C4-2B (cell line): ENCODE data around the gene FAM89A.

Source experiments
- ZFX ChIP-seq: fragments of 450-650 bp; IDR thresholded peaks from 2 replicates; pipeline ENCODE4 v1.6.1; 2017
- TF ChIP-seq, protein P1 (sequence below): fragments of 450-650 bp; conservative IDR thresholded peaks from 2 replicates; pipeline ENCODE4 v1.5.1; 2017; ENCODE audit warnings: mild to moderate bottlenecking

DNA sequence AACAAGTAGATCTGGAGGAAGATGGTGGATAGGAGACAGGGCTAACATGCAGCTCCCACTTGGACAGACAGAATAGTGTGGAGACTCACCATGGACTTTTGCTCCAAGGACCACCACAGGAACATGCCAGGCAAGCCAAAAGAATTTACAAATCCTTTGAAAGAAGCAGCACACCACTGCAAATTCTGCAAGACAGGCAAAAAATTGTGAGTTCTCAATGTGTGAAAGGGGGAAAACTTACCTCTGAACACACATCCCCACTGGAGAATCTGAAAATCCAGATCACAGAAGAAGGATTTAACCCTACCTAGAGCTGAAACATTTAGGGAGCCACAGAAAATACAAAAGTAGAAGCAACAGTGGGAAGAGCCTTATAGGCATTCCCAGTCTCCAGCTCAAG, 38.2 kb downstream of the FAM89A start:
- TF ChIP-seq, protein P1, sequence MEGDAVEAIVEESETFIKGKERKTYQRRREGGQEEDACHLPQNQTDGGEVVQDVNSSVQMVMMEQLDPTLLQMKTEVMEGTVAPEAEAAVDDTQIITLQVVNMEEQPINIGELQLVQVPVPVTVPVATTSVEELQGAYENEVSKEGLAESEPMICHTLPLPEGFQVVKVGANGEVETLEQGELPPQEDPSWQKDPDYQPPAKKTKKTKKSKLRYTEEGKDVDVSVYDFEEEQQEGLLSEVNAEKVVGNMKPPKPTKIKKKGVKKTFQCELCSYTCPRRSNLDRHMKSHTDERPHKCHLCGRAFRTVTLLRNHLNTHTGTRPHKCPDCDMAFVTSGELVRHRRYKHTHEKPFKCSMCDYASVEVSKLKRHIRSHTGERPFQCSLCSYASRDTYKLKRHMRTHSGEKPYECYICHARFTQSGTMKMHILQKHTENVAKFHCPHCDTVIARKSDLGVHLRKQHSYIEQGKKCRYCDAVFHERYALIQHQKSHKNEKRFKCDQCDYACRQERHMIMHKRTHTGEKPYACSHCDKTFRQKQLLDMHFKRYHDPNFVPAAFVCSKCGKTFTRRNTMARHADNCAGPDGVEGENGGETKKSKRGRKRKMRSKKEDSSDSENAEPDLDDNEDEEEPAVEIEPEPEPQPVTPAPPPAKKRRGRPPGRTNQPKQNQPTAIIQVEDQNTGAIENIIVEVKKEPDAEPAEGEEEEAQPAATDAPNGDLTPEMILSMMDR: no peak
- no peak for TF ChIP-seq ZFX
